ENCODE results near the gene SLC25A26.

Gene SLC25A26

DNA sequence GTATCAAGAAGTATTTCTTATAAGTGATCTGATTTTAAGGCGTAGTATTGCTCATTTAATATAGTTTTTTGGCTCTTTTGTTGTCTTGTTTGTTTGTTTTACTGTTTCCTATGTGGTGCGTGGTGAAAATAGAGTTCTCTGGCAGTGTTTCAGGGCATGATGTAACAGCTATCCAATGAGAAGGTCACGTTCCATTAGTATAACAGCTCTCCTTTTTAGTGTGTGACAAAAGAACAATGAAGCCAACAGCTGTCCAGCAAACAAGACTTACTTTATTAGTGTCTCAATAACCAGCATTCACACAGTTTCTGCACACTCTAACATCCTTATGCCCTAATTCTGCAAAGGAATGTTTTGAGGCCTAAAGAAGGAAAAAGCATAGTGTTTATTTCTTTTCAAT lies 127.9 kb downstream of the SLC25A26 start:
- H3K9ac ChIP-seq (ENCODE audit: insufficient read length), result no peak overlapping the region
- H3K9me3 ChIP-seq (ENCODE audit: low read depth, low read length), result no peaks in the 10 kb centered on the region
- no peaks in the 10 kb centered on the region for H3K36me3 ChIP-seq (ENCODE audit: insufficient read depth, low read length)
- H3K4me3 ChIP-seq, result no peak overlapping the region
- DNase-seq (ENCODE audit: low read depth, low spot score), result no peak
- no peak overlapping the region for H3K27ac ChIP-seq
- no peak for TF ChIP-seq EZH2 (IDR thresholded peaks at IDR 0.05)

DNA sequence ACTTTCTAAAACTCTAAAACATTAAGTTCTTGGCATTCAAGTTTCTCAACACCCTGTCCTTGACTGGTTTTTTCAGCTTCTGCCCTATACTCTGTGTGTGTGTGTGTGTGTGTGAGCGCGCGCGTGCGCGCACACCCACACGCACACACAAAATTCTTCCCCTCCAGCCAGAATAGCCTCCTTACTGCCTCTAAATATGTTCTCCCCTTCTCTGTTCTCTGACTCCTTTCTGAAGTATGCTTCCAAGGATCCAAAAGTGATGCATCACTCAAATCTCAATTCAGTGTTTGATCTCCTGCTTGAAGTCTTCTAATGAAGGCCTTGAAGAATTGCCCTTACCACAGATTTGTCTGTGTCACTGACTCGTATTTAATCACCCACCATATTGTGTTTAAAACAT lies 129.8 kb downstream of the SLC25A26 start:
- Histone ChIP-seq H3K4me3 (no peak overlapping the region), H3K36me3 (ENCODE audit: insufficient read depth, low read length) (no peaks in the 10 kb centered on the region), H3K9me3 (ENCODE audit: low read depth, low read length) (no peaks in the 10 kb centered on the region), H3K9ac (ENCODE audit: insufficient read length) (no peak overlapping the region), H3K27ac (no peak overlapping the region)
- no peak for DNase-seq (ENCODE audit: low read depth, low spot score)
- TF ChIP-seq POLR2AphosphoS5 (IDR thresholded peaks at IDR 0.05; ENCODE audit: borderline replicate concordance, low read depth, low read length) (no peak), FOXP2 (optimal IDR thresholded peaks at IDR 0.05; ENCODE audit: control extremely low read depth, extremely low read length, insufficient read depth) (no peak), EZH2 (IDR thresholded peaks at IDR 0.05) (no peak)

DNA sequence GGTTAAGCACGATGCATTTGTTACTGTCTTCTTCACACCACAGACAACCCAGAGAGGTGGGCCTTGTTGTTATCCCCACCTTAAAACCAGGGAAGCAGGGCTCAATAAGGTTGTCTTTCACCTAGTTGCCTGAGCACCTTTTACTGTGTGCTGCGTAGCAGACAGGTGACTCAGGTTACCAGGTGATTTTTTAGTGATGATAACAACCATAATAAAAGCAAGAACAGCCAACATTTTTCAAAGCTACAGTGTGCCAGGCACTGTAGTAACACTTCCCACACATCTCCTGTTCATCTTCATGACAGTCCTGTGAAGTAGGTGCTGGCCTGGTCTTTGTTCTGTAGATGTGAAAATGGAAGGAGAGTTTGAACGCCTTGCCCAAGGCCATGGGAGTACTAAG lies 132.2 kb downstream of the SLC25A26 start:
- no peak overlapping the region for H3K27ac ChIP-seq
- no peaks in the 10 kb centered on the region for H3K36me3 ChIP-seq (ENCODE audit: insufficient read depth, low read length)
- no peak overlapping the region for H3K4me3 ChIP-seq
- H3K9me3 ChIP-seq (ENCODE audit: low read depth, low read length), result no peaks in the 10 kb centered on the region
- H3K9ac ChIP-seq (ENCODE audit: insufficient read length), result no peak overlapping the region
- DNase-seq (ENCODE audit: low read depth, low spot score), result no peak
- TF ChIP-seq POLR2AphosphoS5 (IDR thresholded peaks at IDR 0.05; ENCODE audit: borderline replicate concordance, low read depth, low read length) (no peak), FOXP2 (optimal IDR thresholded peaks at IDR 0.05; ENCODE audit: control extremely low read depth, extremely low read length, insufficient read depth) (no peak), EZH2 (IDR thresholded peaks at IDR 0.05) (no peak)

DNA sequence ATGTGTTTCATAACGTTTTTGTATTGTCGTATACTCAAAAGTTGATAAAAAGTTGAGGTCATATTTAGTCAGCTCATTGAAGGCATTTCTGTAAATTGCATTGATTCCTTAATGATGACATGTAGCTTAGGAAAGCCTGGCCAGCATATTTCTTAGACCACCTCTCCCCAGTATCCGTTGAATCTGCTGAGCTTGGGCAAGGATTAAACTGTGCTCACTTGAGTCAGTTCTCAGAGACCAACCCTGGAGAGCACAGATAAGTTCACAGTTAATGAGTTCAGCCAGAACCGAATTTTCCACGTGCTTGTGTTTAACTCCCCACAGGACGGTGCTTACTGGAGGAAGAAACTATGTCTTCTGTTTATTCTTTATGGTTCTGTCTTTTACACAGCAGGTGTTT lies 132.7 kb downstream of the SLC25A26 start:
- no peaks in the 10 kb centered on the region for H3K9me3 ChIP-seq (ENCODE audit: low read depth, low read length)
- H3K27ac ChIP-seq, result peak overlapping the region; percentile 25; the same call in 1 of the 2 replicates
- no peak overlapping the region for H3K4me3 ChIP-seq
- no peaks in the 10 kb centered on the region for H3K36me3 ChIP-seq (ENCODE audit: insufficient read depth, low read length)
- H3K9ac ChIP-seq (ENCODE audit: insufficient read length), result no peak overlapping the region
- TF ChIP-seq EZH2 (IDR thresholded peaks at IDR 0.05), result no peak
- TF ChIP-seq POLR2AphosphoS5 (IDR thresholded peaks at IDR 0.05; ENCODE audit: borderline replicate concordance, low read depth, low read length), result no peak
- TF ChIP-seq FOXP2 (optimal IDR thresholded peaks at IDR 0.05; ENCODE audit: control extremely low read depth, extremely low read length, insufficient read depth), result no peak
- no peak for DNase-seq (ENCODE audit: low read depth, low spot score)

DNA sequence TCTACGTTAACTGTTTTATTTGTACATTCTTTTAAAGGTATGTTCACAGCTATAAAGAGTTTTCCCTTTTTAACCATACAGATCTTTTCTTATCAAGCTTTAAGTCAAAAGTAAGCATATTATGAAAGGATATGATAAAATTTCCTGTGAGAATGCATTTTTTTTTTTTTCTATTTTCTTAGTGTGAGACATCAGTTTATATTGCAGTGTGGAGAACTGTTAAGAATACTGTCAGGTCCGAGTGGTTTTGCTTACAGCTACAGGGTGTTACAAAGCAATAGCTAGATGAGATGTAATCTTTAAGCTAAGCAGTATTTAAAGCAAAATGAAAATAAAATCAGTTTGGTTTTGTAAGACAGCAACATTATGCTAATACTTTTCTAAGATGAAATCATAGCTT lies 133.2 kb downstream of the SLC25A26 start:
- TF ChIP-seq FOXP2 (optimal IDR thresholded peaks at IDR 0.05; ENCODE audit: control extremely low read depth, extremely low read length, insufficient read depth) (no peak), POLR2AphosphoS5 (IDR thresholded peaks at IDR 0.05; ENCODE audit: borderline replicate concordance, low read depth, low read length) (no peak), EZH2 (IDR thresholded peaks at IDR 0.05) (no peak)
- no peaks in the 10 kb centered on the region for H3K9me3 ChIP-seq (ENCODE audit: low read depth, low read length)
- no peak overlapping the region for H3K4me3 ChIP-seq
- H3K27ac ChIP-seq, result peak overlapping the region; percentile 25; the same call in 1 of the 2 replicates
- no peaks in the 10 kb centered on the region for H3K36me3 ChIP-seq (ENCODE audit: insufficient read depth, low read length)
- H3K9ac ChIP-seq (ENCODE audit: insufficient read length), result no peak overlapping the region
- no peak for DNase-seq (ENCODE audit: low read depth, low spot score)

DNA sequence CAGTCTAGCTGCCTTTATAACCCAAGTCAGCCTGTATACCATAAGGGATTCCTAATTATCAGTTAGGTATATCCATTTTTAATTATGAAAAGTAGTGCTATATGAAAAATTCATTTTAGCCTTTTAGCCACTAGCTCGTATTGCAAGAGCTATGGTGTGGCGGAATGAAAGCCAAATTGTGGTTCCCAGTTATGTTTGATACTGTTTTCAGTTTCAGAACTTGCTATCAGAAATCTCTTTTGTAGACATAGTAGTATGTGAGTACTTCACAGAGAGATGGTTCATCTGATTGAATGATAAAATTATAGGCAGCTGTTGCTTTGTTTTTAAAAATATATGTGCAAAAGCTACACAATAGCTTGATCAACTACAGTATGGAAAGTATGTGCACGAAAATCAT lies 134.6 kb downstream of the SLC25A26 start:
- Histone ChIP-seq H3K27ac (no peak overlapping the region), H3K9me3 (ENCODE audit: low read depth, low read length) (no peaks in the 10 kb centered on the region), H3K36me3 (ENCODE audit: insufficient read depth, low read length) (no peaks in the 10 kb centered on the region), H3K4me3 (no peak overlapping the region), H3K9ac (ENCODE audit: insufficient read length) (no peak overlapping the region)
- no peak for DNase-seq (ENCODE audit: low read depth, low spot score)
- TF ChIP-seq FOXP2 (optimal IDR thresholded peaks at IDR 0.05; ENCODE audit: control extremely low read depth, extremely low read length, insufficient read depth) (no peak), POLR2AphosphoS5 (IDR thresholded peaks at IDR 0.05; ENCODE audit: borderline replicate concordance, low read depth, low read length) (no peak), EZH2 (IDR thresholded peaks at IDR 0.05) (no peak)

DNA sequence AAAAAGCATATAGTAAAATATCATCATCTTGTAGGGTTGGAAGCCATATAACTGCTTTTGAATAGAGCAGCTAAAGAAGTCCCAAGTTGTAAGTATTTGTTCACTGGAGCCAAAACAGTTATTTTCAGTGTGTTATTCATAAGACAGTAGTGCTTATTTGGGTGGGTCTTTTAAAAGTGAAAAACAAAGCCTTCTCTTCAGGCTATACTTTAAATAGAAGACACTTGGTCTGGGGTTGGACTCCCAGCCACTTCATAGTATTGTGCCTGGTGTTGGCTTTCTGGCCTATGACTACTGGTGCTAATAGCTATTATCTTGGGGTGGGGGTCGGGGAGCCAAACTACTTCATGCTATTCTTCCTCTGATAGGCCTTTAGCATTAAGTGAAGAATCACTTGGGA lies 135.2 kb downstream of the SLC25A26 start:
- H3K36me3 ChIP-seq (ENCODE audit: insufficient read depth, low read length), result no peaks in the 10 kb centered on the region
- no peak for TF ChIP-seq POLR2AphosphoS5 (IDR thresholded peaks at IDR 0.05; ENCODE audit: borderline replicate concordance, low read depth, low read length)
- TF ChIP-seq EZH2 (IDR thresholded peaks at IDR 0.05), result no peak
- TF ChIP-seq FOXP2 (optimal IDR thresholded peaks at IDR 0.05; ENCODE audit: control extremely low read depth, extremely low read length, insufficient read depth), result no peak
- no peaks in the 10 kb centered on the region for H3K9me3 ChIP-seq (ENCODE audit: low read depth, low read length)
- no peak overlapping the region for H3K27ac ChIP-seq
- no peak for DNase-seq (ENCODE audit: low read depth, low spot score)
- no peak overlapping the region for H3K4me3 ChIP-seq
- no peak overlapping the region for H3K9ac ChIP-seq (ENCODE audit: insufficient read length)

DNA sequence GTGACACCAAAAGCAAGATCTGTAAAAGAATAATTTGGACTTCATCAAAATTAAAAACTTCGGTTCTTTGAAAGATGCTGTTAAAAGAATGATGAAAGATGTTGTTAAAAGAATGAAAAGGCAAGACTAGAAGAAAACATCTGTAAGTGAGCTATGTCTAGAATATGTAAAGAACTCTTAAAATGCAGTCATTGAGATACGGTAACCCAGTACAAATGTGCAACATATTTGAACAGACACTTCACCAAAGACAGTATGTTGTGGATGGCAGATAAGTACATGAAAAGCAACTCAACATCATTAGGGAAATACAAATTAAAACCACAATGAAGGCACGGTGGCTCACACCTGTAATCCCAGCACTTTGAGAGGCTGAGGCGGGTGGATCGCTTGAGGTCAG lies 140.6 kb downstream of the SLC25A26 start:
- no peaks in the 10 kb centered on the region for H3K9me3 ChIP-seq (ENCODE audit: low read depth, low read length)
- H3K36me3 ChIP-seq (ENCODE audit: insufficient read depth, low read length), result no peaks in the 10 kb centered on the region
- H3K9ac ChIP-seq (ENCODE audit: insufficient read length), result no peak overlapping the region
- TF ChIP-seq FOXP2 (optimal IDR thresholded peaks at IDR 0.05; ENCODE audit: control extremely low read depth, extremely low read length, insufficient read depth) (no peak), EZH2 (IDR thresholded peaks at IDR 0.05) (no peak), POLR2AphosphoS5 (IDR thresholded peaks at IDR 0.05; ENCODE audit: borderline replicate concordance, low read depth, low read length) (no peak)
- H3K27ac ChIP-seq, result no peak overlapping the region
- H3K4me3 ChIP-seq, result no peak overlapping the region
- DNase-seq (ENCODE audit: low read depth, low spot score), result no peak

DNA sequence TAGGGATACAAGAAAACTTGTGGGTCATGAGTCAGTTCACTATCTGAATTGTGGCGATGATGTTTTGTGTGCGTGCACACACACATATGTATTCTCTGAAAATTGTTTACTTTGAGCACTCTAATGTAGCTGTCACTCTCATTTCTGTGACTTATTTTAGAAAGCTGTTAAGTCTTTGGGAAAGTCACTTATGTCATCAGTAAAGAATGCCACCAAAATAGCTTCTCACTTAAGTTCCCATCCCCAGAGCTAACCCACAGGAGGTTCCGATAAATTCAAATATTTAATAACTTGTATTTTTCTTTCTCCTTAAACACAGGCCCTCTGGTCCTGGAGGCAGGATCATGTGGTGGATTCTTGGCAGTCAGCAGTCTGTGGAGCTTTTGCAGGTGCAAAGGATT lies 141.7 kb downstream of the SLC25A26 start:
- Histone ChIP-seq H3K27ac (peak overlapping the region; percentile 50; the same call in 1 of the 2 replicates), H3K4me3 (no peak overlapping the region), H3K36me3 (ENCODE audit: insufficient read depth, low read length) (no peaks in the 10 kb centered on the region), H3K9me3 (ENCODE audit: low read depth, low read length) (no peaks in the 10 kb centered on the region), H3K9ac (ENCODE audit: insufficient read length) (no peak overlapping the region)
- DNase-seq (ENCODE audit: low read depth, low spot score), result no peak
- no peak for TF ChIP-seq EZH2 (IDR thresholded peaks at IDR 0.05)
